ENCODE results near the gene AKAP13. TPM values are rescaled to one million over a fixed set of nuclear protein-coding genes. Genes with fewer than 3 reads are reported as not detected.

Gene AKAP13
- total and polyA plus RNA-seq, 2 of the 13 experiments (the other 11 are each of a cell fraction or from before 2014, with no cell fraction given) = 6.7 to 27.1 TPM

- TF ChIP-seq ARID5B (CRISPR knock-in tag; IDR thresholded peaks at IDR 0.05) = peak; percentile 60
- no peak for TF ChIP-seq ZNF776 (CRISPR knock-in tag; IDR thresholded peaks at IDR 0.05)
- TF ChIP-seq ZNF33A (CRISPR knock-in tag; IDR thresholded peaks at IDR 0.05; ENCODE audit: borderline replicate concordance) = no peak
- TF ChIP-seq ZBTB46 (CRISPR knock-in tag; IDR thresholded peaks at IDR 0.05; ENCODE audit: borderline replicate concordance) = no peak
- TF ChIP-seq ZNF24 (IDR thresholded peaks at IDR 0.05) = no peak
- TF ChIP-seq PTBP1 (IDR thresholded peaks at IDR 0.05; ENCODE audit: low read depth, low read length, poor library complexity, severe bottlenecking) = no peak
- TF ChIP-seq HNF1A (IDR thresholded peaks at IDR 0.05; ENCODE audit: low read depth) = no peak
- no peak for TF ChIP-seq HNF1A (CRISPR knock-in tag; IDR thresholded peaks at IDR 0.05; ENCODE audit: borderline replicate concordance)
- no peak for TF ChIP-seq NFIC (IDR thresholded peaks at IDR 0.05; ENCODE audit: low read length)
- no peak for TF ChIP-seq ZNF720 (CRISPR knock-in tag; IDR thresholded peaks at IDR 0.05)
- no peak for TF ChIP-seq MEIS2 (CRISPR knock-in tag; IDR thresholded peaks at IDR 0.05)
- TF ChIP-seq POLR2AphosphoS5 (IDR thresholded peaks at IDR 0.05; ENCODE audit: low read depth, low read length) = no peak
- TF ChIP-seq SSRP1 (CRISPR knock-in tag; IDR thresholded peaks at IDR 0.05) = no peak
- no peak for TF ChIP-seq ZNF335 (CRISPR knock-in tag; IDR thresholded peaks at IDR 0.05)
- TF ChIP-seq PRDM15 (CRISPR knock-in tag; IDR thresholded peaks at IDR 0.05) = no peak
Observed at GRCh38 chr15:85443593-85444087, 63.2 kb downstream of the AKAP13 start (continued).
